Frontal cortex (tissue), 4 donors: ENCODE data around the gene FGD5. TPM values are rescaled to one million over a fixed set of nuclear protein-coding genes. Genes with fewer than 3 reads are reported as not detected.

Source experiments
- DNase-seq, 2 donors: peaks; one replicate each; pipeline ENCODE4 v3.0.0; 2012; ENCODE audit warnings: low spot score in 2 of 2
- FAIRE-seq: peaks from 2 replicates; lab custom pipeline; 2012; peaks lifted over from hg19 to GRCh38; lab: Jason Lieb, UNC
- total RNA-seq: library from RNA; depleted of rRNA; stranded (reverse); fragments of >200 nt; gene quantifications from one replicate; pipeline ENCODE4 v1.2.3, GENCODE V29; 2014
- donor health status: control.
- donor health status: control.
- donor health status: control.

The FGD5 gene
- total RNA-seq, 1 donor from 2014 or later, result 2.9 TPM

DNA sequence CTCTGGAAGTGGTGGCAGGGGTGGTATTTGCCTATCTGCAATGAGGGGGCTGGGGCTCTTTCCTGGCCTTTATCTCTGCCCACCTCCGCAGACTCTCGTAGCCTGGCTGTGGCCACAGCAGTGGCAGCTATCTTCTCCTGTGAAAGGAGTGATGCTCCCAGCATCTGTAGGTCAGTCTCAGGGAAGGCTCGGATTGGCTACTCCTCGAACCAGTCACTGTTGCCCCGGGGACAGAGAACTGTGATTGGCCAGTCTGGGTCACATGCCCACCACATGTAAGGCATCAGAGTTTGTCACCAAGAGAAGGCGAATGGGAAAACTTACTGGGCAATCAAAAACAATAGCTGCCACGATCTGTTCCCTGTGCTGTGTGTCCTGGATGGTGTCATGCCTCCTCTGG is 30.1 kb upstream of the FGD5 start:
- FAIRE-seq (no peak), DNase-seq (no peak)

- FAIRE-seq, result no peak
- DNase-seq, result no peak
Measured at GRCh38 chr3:14789221-14789620, 29.5 kb upstream of the FGD5 start.

DNA sequence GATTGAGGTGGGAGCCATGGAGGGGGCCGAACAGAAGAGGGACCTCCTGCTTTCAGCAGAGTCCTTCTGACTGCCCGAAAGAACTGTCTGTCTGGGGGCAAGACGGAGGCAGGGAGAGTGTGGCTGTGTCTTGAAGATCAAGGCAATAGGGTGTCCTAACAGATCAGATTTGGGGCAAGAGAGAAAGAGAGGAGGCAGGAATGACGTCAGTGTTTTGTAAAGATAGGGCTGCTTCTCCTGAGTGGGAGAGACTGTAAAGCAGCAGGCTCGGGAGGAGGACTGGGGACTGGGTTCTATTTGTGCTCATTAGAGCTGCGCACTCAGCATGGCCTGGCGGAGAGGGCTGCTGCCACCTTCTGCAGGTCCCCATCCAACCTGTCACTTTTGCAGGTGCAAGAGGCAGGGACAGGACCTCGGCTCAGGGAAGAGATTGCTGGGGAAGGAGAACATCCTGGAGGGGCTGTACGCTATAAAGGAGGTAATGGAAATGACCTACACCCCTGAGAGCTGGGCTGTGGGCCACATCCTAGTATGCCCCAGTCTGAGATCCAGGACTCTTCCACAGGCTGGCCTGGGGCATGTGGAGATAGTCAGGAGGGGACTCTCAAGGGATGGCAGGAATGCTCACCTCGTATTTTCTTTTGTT is 29.0 kb upstream of the FGD5 start:
- no peak for DNase-seq
- no peak for FAIRE-seq

DNA sequence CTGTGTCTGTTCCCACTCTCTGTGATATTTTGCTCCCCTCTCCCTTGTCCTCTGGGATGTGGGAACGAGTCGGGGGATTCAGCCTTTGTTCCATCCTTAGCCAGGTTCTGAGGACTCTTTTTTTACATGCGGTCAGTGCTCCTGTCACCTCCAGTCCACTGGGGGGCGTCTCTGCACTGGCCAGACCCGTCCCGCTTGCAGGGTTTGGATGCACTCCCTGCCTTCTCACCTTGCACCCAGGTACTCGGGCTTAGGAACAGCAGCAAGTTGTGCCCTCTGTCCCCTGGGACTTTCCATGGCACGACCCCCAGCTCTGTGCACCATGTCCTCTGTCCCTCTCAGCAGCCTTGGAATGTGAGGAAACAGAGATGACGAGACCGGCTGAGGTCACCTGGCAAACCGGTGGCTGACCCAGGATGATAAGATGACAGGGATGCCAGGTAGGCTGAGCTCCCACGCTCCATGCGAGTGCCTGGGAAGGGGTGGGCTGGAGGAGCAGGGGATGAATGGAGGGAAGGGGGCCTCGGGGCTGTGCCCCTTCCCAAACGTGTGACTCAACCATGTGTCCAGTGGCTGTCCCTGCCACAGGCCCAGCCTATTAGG is 27.3 kb upstream of the FGD5 start:
- DNase-seq, result no peak
- FAIRE-seq, result no peak

DNA sequence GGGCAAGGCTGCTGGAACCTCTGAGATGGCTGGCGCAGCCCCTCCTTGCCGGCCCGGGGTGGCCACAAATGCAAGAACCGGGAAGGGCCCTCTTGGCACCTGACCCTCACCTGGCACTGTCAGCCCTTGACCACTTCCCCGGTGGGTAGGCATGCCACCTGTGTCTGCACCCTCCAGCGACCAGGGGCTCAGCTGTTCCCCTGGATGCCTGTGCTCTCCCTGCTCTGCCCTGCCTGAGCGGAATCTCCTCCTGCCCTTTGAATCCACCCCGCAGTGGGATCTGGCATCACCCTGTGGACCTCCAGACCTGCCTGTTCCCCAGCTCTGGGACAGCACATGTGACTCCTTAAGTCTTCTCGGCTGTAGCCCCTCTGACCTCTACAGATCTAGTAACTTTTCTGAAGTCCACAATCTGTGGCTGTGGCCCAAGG is 26.1 kb upstream of the FGD5 start:
- FAIRE-seq, result no peak
- DNase-seq, result no peak

DNA sequence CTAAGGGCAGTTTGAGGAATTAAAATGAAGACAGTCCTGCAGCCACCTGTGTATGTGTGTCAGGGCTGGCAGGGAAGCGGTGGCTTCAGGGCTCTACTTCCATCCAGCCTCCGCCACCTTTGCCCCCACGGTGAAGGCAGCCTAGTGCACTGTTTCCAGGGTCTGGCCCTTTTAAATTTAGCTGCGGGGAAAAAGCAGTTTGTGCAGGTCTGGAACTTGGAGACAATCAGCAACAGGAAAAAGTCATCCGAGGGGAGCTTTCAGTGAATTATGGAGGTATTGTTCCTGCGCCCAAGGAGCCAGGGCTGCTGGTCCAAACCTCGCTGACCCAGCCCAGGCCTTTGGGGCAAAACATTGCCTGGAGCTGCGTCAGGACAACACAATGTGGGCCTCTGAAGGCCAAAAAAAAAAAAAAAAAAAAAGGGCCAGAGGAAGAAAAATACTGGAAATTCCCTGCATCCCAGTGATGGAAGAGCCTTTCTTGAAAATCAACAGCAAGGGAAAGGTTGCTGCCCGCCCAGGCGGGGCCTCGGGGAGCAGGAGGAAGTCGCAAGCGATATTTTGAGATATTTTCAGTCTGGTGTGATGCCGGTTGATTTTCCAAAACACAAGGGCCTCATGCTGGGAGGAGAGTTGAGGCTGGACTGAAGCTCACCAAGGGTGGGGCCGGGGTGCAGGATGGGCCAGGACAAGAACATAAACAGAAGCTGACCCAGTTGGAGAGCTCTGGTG is 25.5 kb upstream of the FGD5 start:
- FAIRE-seq (no peak), DNase-seq (no peak)

- no peak for DNase-seq
- FAIRE-seq, result no peak
Measured at GRCh38 chr3:14793858-14794234, 24.9 kb upstream of the FGD5 start.

DNA sequence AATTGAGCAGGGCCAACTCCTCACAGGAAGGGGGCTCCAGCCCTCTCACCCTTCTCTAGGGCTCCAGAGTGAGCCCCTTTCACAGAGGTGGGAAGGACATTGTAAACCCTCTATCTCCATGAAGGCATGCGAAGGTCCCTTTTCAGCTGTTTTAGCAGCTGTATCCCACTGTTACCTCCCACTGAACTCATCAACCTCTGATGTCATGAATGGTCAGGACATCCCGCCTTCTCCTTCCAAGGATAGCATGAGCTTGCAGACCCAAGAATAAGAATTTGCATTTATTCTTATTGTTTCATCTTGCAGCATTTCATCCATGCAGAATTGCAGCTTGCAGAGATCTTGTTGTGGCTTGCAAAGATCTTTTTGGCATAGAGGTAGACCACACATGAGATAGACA is 24.3 kb upstream of the FGD5 start:
- DNase-seq, result no peak
- no peak for FAIRE-seq

DNA sequence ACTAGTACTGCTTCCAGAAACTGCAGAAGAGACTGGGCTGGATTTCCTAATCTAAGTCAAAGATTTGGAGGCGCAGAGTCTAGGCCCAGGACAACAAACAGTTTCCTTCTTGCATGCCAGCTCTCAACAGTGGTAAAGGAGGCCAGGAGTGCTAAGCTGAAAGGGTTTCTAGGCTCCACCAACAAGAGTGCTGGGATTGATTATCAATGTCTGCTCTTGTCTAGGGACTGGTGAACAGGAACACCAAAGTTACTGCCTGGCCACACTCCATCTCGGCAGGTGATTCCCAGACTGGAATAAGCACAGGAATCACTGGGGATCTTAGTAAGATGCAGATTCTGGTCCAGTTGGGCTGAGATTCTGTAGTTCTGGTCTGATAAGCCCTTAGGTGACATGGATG is 22.8 kb upstream of the FGD5 start:
- FAIRE-seq (no peak), DNase-seq (no peak)

- FAIRE-seq (no peak), DNase-seq (no peak)
Measured at GRCh38 chr3:14796403-14797077, 22.2 kb upstream of the FGD5 start.

- no peak for DNase-seq
Measured at GRCh38 chr3:14797731-14798130, 21.0 kb upstream of the FGD5 start.

GRCh38 chr3:14798231-14798630 is 20.5 kb upstream of the FGD5 start:
- DNase-seq (no peak), FAIRE-seq (no peak)

More at GRCh38 chr3:14797731-14798130, 21.0 kb upstream of the FGD5 start:
- no peak for FAIRE-seq

- FAIRE-seq (no peak), DNase-seq (no peak)
Measured at GRCh38 chr3:14799146-14799545, 19.6 kb upstream of the FGD5 start.

- FAIRE-seq, result no peak
Measured at GRCh38 chr3:14801031-14801430, 17.7 kb upstream of the FGD5 start.

DNA sequence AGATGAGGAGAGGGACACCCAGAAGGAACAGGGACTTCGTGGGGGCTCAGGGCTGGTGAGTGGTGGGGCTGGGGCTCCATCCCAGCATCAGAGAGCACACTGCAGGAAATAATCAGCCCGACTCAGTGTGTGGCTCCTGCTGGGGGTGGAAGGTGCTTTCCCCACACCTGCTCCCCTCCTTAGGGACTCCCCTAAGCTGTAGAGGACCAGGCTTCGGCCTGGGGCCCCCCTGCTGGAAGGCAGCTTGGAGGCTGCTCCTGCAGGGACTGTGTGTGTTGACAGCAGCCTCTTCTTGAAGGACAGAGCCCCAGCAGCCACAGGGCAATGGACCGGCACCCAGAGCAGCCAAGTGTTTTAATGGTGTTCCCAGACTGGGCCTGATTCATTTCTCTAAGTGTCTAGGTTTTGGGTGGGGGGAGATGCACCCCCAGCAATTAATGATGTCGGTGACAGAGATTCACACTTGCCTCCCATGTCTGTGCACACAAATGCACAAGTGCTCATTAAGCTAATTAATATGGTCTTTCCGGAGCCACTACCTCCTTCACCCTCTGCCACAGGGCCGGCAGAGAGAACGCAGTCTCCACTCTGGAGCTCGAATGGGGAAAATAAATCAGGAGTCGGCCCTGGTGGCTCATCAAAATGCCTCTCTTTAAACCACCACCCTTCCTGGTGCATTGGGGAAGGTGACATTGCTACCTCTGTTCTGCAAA is 16.9 kb upstream of the FGD5 start:
- no peak for DNase-seq
- no peak for FAIRE-seq

More at GRCh38 chr3:14801031-14801430, 17.7 kb upstream of the FGD5 start:
- DNase-seq, result no peak

DNA sequence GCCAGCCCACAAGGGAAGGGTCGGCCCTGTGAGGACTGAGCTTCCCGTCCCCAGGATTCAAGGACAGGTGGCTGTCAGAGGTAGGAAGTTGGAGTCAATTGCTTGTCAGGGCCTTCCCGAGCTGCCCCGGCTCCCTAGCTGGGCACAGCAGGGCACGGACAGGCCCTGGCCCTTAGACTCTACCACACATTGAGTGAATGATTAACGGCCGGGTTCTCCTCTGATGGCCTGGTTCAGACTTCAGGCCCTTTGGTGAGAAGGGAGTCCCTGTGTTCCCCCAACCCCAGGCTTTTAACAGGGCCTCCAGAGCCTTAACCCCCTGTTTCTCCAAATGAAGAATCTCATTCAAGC is 16.4 kb upstream of the FGD5 start:
- FAIRE-seq (no peak), DNase-seq (no peak)

- FAIRE-seq (no peak), DNase-seq (no peak)
Measured at GRCh38 chr3:14803101-14803980, 15.4 kb upstream of the FGD5 start.

GRCh38 chr3:14803981-14804834 is 14.6 kb upstream of the FGD5 start:
- DNase-seq, result no peak
- FAIRE-seq, result no peak
